ENCODE data around the gene RAD23B.

Gene RAD23B

GRCh38 chr9:107358986-107359385, 75.9 kb downstream of the RAD23B start:
- no peak for ATAC-seq (replicated peaks; ENCODE audit: extremely low read depth, poor library complexity, severe bottlenecking)
- Mint-ChIP-seq H3K36me3 (ENCODE audit: insufficient read depth) (no peaks in the 10 kb centered on the region), H3K27me3 (peaks cover 31% of the 10 kb centered on the region), H3K9me3 (no peaks in the 10 kb centered on the region), H3K4me1 (no peaks in the 10 kb centered on the region), H3K4me3 (no peak overlapping the region), H3K27ac (ENCODE audit: low read depth) (no peak overlapping the region)
- no peak for DNase-seq (ENCODE audit: low spot score in 2 of 2)

GRCh38 chr9:107360098-107360497, 77.0 kb downstream of the RAD23B start:
- ATAC-seq (replicated peaks; ENCODE audit: extremely low read depth, poor library complexity, severe bottlenecking) (no peak), DNase-seq (ENCODE audit: low spot score in 2 of 2) (no peak)
- Mint-ChIP-seq H3K4me1 (no peaks in the 10 kb centered on the region), H3K27ac (ENCODE audit: low read depth) (no peak overlapping the region), H3K27me3 (peaks cover 22% of the 10 kb centered on the region), H3K4me3 (no peak overlapping the region), H3K36me3 (ENCODE audit: insufficient read depth) (no peaks in the 10 kb centered on the region), H3K9me3 (no peaks in the 10 kb centered on the region)

DNA sequence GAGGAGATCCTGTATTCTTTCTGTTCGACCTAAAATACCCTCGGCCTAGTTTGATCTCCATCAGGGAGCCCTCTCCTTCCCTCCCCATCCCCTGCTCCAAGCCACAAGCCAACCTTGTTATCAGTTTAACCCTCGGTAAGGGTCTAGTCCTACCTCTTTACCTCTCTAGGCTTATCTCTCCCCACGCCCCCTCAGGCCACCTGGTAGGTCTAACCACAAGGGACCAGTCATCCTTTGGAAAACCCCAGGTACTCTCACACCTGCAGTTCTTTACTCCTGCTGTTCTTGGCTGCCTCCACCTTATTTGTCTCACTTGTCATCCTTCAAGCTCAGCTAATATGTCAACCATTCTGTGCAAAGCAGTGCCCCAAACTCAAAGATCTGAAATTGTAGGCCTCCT, 78.7 kb downstream of the RAD23B start:
- H3K27ac Mint-ChIP-seq (ENCODE audit: low read depth) = no peak overlapping the region
- H3K36me3 Mint-ChIP-seq (ENCODE audit: insufficient read depth) = no peaks in the 10 kb centered on the region
- H3K4me3 Mint-ChIP-seq = no peak overlapping the region
- no peak for DNase-seq (ENCODE audit: low spot score in 2 of 2)
- peaks cover 6% of the 10 kb centered on the region for H3K27me3 Mint-ChIP-seq
- no peaks in the 10 kb centered on the region for H3K4me1 Mint-ChIP-seq
- no peaks in the 10 kb centered on the region for H3K9me3 Mint-ChIP-seq
- no peak for ATAC-seq (replicated peaks; ENCODE audit: extremely low read depth, poor library complexity, severe bottlenecking)

DNA sequence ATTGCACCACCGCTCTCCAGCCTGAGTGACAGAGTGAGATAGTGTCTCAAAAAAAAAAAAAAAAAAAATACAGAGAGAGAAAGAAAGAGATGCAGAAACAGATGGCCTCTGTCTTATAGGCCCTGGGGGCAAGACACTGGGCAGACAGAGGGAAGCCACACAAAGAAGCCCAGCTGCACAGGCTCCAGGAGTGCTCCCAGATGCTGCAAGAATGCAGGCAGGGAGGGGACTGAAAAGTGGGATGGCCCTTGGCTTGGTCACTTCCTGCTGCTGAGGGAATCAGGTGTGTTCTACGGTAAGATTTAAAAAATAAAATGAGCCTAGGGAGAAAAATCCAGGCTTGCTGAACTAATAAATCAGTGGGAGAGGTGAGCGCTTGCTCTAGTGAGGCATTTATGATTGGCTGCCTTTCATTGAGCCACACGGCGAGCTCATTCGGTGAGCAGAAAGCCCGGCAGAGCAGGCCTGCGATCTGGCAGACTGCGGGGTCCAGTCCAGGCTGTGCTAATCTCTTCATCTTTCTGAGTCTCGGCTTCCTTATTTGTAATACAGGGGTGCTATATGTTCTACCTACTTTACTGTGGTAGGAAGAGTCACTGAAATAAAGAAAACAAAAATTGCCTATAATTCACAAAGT, 80.6 kb downstream of the RAD23B start:
- no peak overlapping the region for H3K4me3 Mint-ChIP-seq
- ATAC-seq (replicated peaks; ENCODE audit: extremely low read depth, poor library complexity, severe bottlenecking) = no peak
- no peaks in the 10 kb centered on the region for H3K4me1 Mint-ChIP-seq
- DNase-seq (ENCODE audit: low spot score in 2 of 2) = no peak
- no peaks in the 10 kb centered on the region for H3K9me3 Mint-ChIP-seq
- H3K27me3 Mint-ChIP-seq = peaks cover under 1% of the 10 kb centered on the region
- H3K36me3 Mint-ChIP-seq (ENCODE audit: insufficient read depth) = no peaks in the 10 kb centered on the region
- H3K27ac Mint-ChIP-seq (ENCODE audit: low read depth) = no peak overlapping the region

- H3K36me3 Mint-ChIP-seq (ENCODE audit: insufficient read depth) = no peaks in the 10 kb centered on the region
- ATAC-seq (replicated peaks; ENCODE audit: extremely low read depth, poor library complexity, severe bottlenecking) (no peak), DNase-seq (ENCODE audit: low spot score in 2 of 2) (no peak)
- H3K4me3 Mint-ChIP-seq = no peak overlapping the region
- H3K27ac Mint-ChIP-seq (ENCODE audit: low read depth) = no peak overlapping the region
- peaks cover 8% of the 10 kb centered on the region for H3K27me3 Mint-ChIP-seq
- H3K9me3 Mint-ChIP-seq = no peaks in the 10 kb centered on the region
- no peaks in the 10 kb centered on the region for H3K4me1 Mint-ChIP-seq
These were observed 84.8 kb downstream of the RAD23B start for GRCh38 chr9:107367727-107368502.

DNA sequence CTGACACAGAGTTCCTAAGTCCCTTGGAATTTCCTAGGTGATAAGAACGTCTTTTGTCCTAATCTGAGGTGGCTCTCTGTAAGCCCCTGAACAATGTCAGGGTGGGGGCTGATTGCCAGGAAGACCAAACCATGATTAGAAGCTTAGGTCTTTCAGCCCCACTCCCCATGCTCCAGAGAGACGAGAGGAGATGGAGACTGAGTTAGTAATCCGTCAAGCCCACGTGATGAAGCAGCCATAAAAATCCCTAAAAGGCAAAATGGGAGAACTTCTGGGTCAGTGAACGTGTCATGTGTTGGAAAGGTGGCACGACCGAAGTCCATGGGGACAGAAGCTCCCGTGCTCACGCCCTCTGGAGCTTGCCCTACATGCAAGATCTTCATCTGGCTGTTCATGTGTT, 85.6 kb downstream of the RAD23B start:
- H3K27ac Mint-ChIP-seq (ENCODE audit: low read depth) = no peak overlapping the region
- no peaks in the 10 kb centered on the region for H3K4me1 Mint-ChIP-seq
- ATAC-seq (replicated peaks; ENCODE audit: extremely low read depth, poor library complexity, severe bottlenecking) = no peak
- H3K9me3 Mint-ChIP-seq = no peaks in the 10 kb centered on the region
- no peaks in the 10 kb centered on the region for H3K36me3 Mint-ChIP-seq (ENCODE audit: insufficient read depth)
- no peak for DNase-seq (ENCODE audit: low spot score in 2 of 2)
- no peak overlapping the region for H3K4me3 Mint-ChIP-seq
- H3K27me3 Mint-ChIP-seq = peaks cover 8% of the 10 kb centered on the region

- H3K4me3 Mint-ChIP-seq = no peak overlapping the region
- DNase-seq (ENCODE audit: low spot score in 2 of 2) (no peak), ATAC-seq (replicated peaks; ENCODE audit: extremely low read depth, poor library complexity, severe bottlenecking) (no peak)
- H3K9me3 Mint-ChIP-seq = no peaks in the 10 kb centered on the region
- H3K27ac Mint-ChIP-seq (ENCODE audit: low read depth) = no peak overlapping the region
- peaks cover 1% of the 10 kb centered on the region for H3K36me3 Mint-ChIP-seq (ENCODE audit: insufficient read depth)
- H3K27me3 Mint-ChIP-seq = peaks cover 6% of the 10 kb centered on the region
- no peaks in the 10 kb centered on the region for H3K4me1 Mint-ChIP-seq
These were observed 90.7 kb downstream of the RAD23B start for GRCh38 chr9:107373809-107374208.

- no peak overlapping the region for H3K27ac Mint-ChIP-seq (ENCODE audit: low read depth)
- DNase-seq (ENCODE audit: low spot score in 2 of 2) (no peak), ATAC-seq (replicated peaks; ENCODE audit: extremely low read depth, poor library complexity, severe bottlenecking) (no peak)
- H3K27me3 Mint-ChIP-seq = no peaks in the 10 kb centered on the region
- H3K4me3 Mint-ChIP-seq = no peak overlapping the region
- peaks cover 1% of the 10 kb centered on the region for H3K36me3 Mint-ChIP-seq (ENCODE audit: insufficient read depth)
- no peaks in the 10 kb centered on the region for H3K4me1 Mint-ChIP-seq
- no peaks in the 10 kb centered on the region for H3K9me3 Mint-ChIP-seq
These were observed 91.9 kb downstream of the RAD23B start for GRCh38 chr9:107375001-107375400.

DNA sequence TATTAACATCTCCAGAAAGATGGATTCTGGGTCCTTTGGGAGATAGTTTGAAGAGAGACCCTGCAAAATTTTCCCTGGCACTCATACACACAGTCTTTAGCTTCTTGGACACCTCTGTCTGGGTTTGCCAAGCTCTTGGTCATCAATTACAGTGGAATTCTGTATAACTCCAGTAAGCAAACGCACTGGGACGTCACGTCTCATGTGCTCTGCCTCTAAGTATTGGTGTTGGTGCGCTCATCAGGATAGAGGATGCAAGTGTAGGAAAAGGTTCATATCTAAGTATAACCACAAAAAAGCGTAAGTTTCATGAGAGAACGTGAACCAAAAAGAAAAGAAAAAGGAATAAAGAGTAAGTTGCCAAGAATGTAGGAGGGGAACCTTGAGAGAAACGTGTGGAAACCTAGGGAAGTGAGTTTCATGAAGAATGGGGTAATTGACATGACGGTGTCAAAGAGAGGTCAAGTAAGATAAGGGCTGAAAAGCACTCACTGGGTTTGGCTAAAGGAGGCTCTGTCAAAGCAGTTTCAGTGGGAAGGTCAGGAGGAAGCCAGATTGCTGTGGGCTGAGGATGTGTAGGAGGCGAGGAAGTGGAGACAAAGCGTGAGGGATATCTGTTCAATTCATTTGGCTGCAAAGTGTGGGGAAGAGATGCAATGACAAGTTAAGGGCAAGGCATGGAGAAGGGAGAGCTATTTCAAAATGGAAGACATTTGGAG, 92.7 kb downstream of the RAD23B start:
- Mint-ChIP-seq H3K27ac (ENCODE audit: low read depth) (no peak overlapping the region), H3K4me3 (no peak overlapping the region), H3K27me3 (no peaks in the 10 kb centered on the region), H3K4me1 (no peaks in the 10 kb centered on the region), H3K9me3 (no peaks in the 10 kb centered on the region), H3K36me3 (ENCODE audit: insufficient read depth) (peaks cover 1% of the 10 kb centered on the region)
- ATAC-seq (replicated peaks; ENCODE audit: extremely low read depth, poor library complexity, severe bottlenecking) (no peak), DNase-seq (ENCODE audit: low spot score in 2 of 2) (no peak)

GRCh38 chr9:107378006-107378405, 94.9 kb downstream of the RAD23B start:
- DNase-seq (ENCODE audit: low spot score in 2 of 2) (no peak), ATAC-seq (replicated peaks; ENCODE audit: extremely low read depth, poor library complexity, severe bottlenecking) (no peak)
- Mint-ChIP-seq H3K9me3 (no peaks in the 10 kb centered on the region), H3K4me1 (no peaks in the 10 kb centered on the region), H3K27ac (ENCODE audit: low read depth) (no peak overlapping the region), H3K36me3 (ENCODE audit: insufficient read depth) (peaks cover 1% of the 10 kb centered on the region), H3K4me3 (no peak overlapping the region), H3K27me3 (peaks cover 16% of the 10 kb centered on the region)

Measured in central memory CD8-positive, alpha-beta T cell (primary cell).